CD4-positive, alpha-beta T cell treated with Interleukin-4 for 4 hours (primary cell): ENCODE measurements around the gene OR2T35.

Source experiments
- DNase-seq: peaks from one replicate; pipeline ENCODE4 v3.0.0-alpha.2; 2020

OR2T35 gene

GRCh38 chr1:248625971-248626370, 19.1 kb downstream of the OR2T35 start:
- DNase-seq, result no peak

- no peak for DNase-seq
Measured at GRCh38 chr1:248625166-248625565, 19.9 kb downstream of the OR2T35 start.

GRCh38 chr1:248622570-248623001, 22.5 kb downstream of the OR2T35 start:
- peak; percentile 21 for DNase-seq

- no peak for DNase-seq
Measured at GRCh38 chr1:248621770-248622169, 23.3 kb downstream of the OR2T35 start.

- peak; percentile 48 for DNase-seq
Measured at GRCh38 chr1:248618878-248619277, 26.2 kb downstream of the OR2T35 start.

- DNase-seq, result no peak
Measured at GRCh38 chr1:248618119-248618518, 27.0 kb downstream of the OR2T35 start.

- DNase-seq, result no peak
Measured at GRCh38 chr1:248613742-248614141, 31.3 kb downstream of the OR2T35 start.

- DNase-seq, result no peak
Measured at GRCh38 chr1:248611883-248612414, 33.1 kb downstream of the OR2T35 start.

GRCh38 chr1:248610301-248610700, 34.8 kb downstream of the OR2T35 start:
- DNase-seq, result no peak

- no peak for DNase-seq
Measured at GRCh38 chr1:248599396-248599795, 45.7 kb downstream of the OR2T35 start.

- DNase-seq, result no peak
Measured at GRCh38 chr1:248597589-248597988, 47.5 kb downstream of the OR2T35 start, which contains the start of gene OR2T10. Gene OR2T10, minus strand, starts transcription at chr1:248597700. Its CDS starts 3,932 bp downstream, at chr1:248593768.

GRCh38 chr1:248596615-248597014, 48.5 kb downstream of the OR2T35 start:
- DNase-seq, result no peak

GRCh38 chr1:248593226-248593625, 51.9 kb downstream of the OR2T35 start:
- no peak for DNase-seq

- no peak for DNase-seq
Measured at GRCh38 chr1:248592655-248593054, 52.4 kb downstream of the OR2T35 start.

- DNase-seq, result no peak
Measured at GRCh38 chr1:248590055-248590454, 55.0 kb downstream of the OR2T35 start.

GRCh38 chr1:248589334-248589733, 55.7 kb downstream of the OR2T35 start:
- DNase-seq, result no peak
